ENCODE measurements around the gene ESYT1.

The ESYT1 gene

GRCh38 chr12:56097738-56098137, 30.3 kb upstream of the ESYT1 start:
- H3K36me3 Mint-ChIP-seq, result peaks cover 1% of the 10 kb centered on the region
- H3K27ac Mint-ChIP-seq, result no peak overlapping the region
- H3K9me3 Mint-ChIP-seq, result no peaks in the 10 kb centered on the region
- H3K27me3 Mint-ChIP-seq, result no peaks in the 10 kb centered on the region
- H3K4me1 Mint-ChIP-seq, result peaks cover 26% of the 10 kb centered on the region
- no peak overlapping the region for H3K4me3 Mint-ChIP-seq

GRCh38 chr12:56098592-56098991, 29.5 kb upstream of the ESYT1 start:
- Mint-ChIP-seq H3K27ac (no peak overlapping the region), H3K9me3 (no peaks in the 10 kb centered on the region), H3K4me3 (no peak overlapping the region), H3K27me3 (no peaks in the 10 kb centered on the region), H3K36me3 (peaks cover 1% of the 10 kb centered on the region), H3K4me1 (peaks cover 35% of the 10 kb centered on the region)

GRCh38 chr12:56099787-56100186, 28.3 kb upstream of the ESYT1 start:
- Mint-ChIP-seq H3K4me1 (peaks cover 39% of the 10 kb centered on the region), H3K27me3 (no peaks in the 10 kb centered on the region), H3K36me3 (peaks cover 5% of the 10 kb centered on the region), H3K4me3 (no peak overlapping the region), H3K9me3 (no peaks in the 10 kb centered on the region), H3K27ac (no peak overlapping the region)

GRCh38 chr12:56101045-56101444, 27.0 kb upstream of the ESYT1 start:
- Mint-ChIP-seq H3K4me1 (peaks cover 45% of the 10 kb centered on the region), H3K36me3 (peaks cover 11% of the 10 kb centered on the region), H3K27me3 (no peaks in the 10 kb centered on the region), H3K27ac (peak overlapping the region; percentile 93), H3K4me3 (no peak overlapping the region), H3K9me3 (no peaks in the 10 kb centered on the region)

- H3K4me1 Mint-ChIP-seq, result peaks cover 58% of the 10 kb centered on the region
Measured at GRCh38 chr12:56102683-56103065, 25.4 kb upstream of the ESYT1 start.

GRCh38 chr12:56103066-56103711, 24.9 kb upstream of the ESYT1 start:
- Mint-ChIP-seq H3K27me3 (no peaks in the 10 kb centered on the region), H3K4me3 (peak overlapping the region; percentile 100), H3K4me1 (peaks cover 58% of the 10 kb centered on the region), H3K36me3 (peaks cover 21% of the 10 kb centered on the region), H3K9me3 (no peaks in the 10 kb centered on the region), H3K27ac (peak overlapping the region; percentile 100)

More at GRCh38 chr12:56102683-56103065, 25.4 kb upstream of the ESYT1 start:
- Mint-ChIP-seq H3K4me3 (peak overlapping the region; percentile 100), H3K27ac (peak overlapping the region; percentile 73), H3K27me3 (no peaks in the 10 kb centered on the region), H3K36me3 (peaks cover 20% of the 10 kb centered on the region), H3K9me3 (no peaks in the 10 kb centered on the region)

- Mint-ChIP-seq H3K4me1 (peaks cover 58% of the 10 kb centered on the region), H3K4me3 (peak overlapping the region; percentile 100), H3K9me3 (no peaks in the 10 kb centered on the region), H3K36me3 (peaks cover 26% of the 10 kb centered on the region), H3K27me3 (no peaks in the 10 kb centered on the region), H3K27ac (peak overlapping the region; percentile 100)
Measured at GRCh38 chr12:56103823-56104108, 24.3 kb upstream of the ESYT1 start.

- peaks cover 58% of the 10 kb centered on the region for H3K4me1 Mint-ChIP-seq
- H3K27ac Mint-ChIP-seq, result peak within 1 kb of the TSS; percentile 100
- H3K36me3 Mint-ChIP-seq, result peaks cover 26% of the 10 kb centered on the region
- H3K27me3 Mint-ChIP-seq, result no peaks in the 10 kb centered on the region
- no peaks in the 10 kb centered on the region for H3K9me3 Mint-ChIP-seq
- H3K4me3 Mint-ChIP-seq, result peak within 1 kb of the TSS; percentile 100
Measured at GRCh38 chr12:56104109-56104814, 23.8 kb upstream of the ESYT1 start, which contains the start of gene PA2G4. Gene PA2G4, plus strand, starts transcription at chr12:56104559. Its CDS starts 179 bp downstream, at chr12:56104738.

- Mint-ChIP-seq H3K9me3 (no peaks in the 10 kb centered on the region), H3K27ac (peak overlapping the region; percentile 100), H3K4me3 (peak overlapping the region; percentile 100), H3K36me3 (peaks cover 26% of the 10 kb centered on the region), H3K27me3 (no peaks in the 10 kb centered on the region), H3K4me1 (peaks cover 54% of the 10 kb centered on the region)
Measured at GRCh38 chr12:56104815-56105608, 23.1 kb upstream of the ESYT1 start.

GRCh38 chr12:56105609-56105902, 22.5 kb upstream of the ESYT1 start:
- H3K27ac Mint-ChIP-seq, result peak overlapping the region; percentile 100
- peak overlapping the region; percentile 100 for H3K4me3 Mint-ChIP-seq
- H3K4me1 Mint-ChIP-seq, result peaks cover 52% of the 10 kb centered on the region
- no peaks in the 10 kb centered on the region for H3K9me3 Mint-ChIP-seq
- peaks cover 26% of the 10 kb centered on the region for H3K36me3 Mint-ChIP-seq
- H3K27me3 Mint-ChIP-seq, result no peaks in the 10 kb centered on the region

GRCh38 chr12:56107242-56107641, 20.8 kb upstream of the ESYT1 start:
- H3K9me3 Mint-ChIP-seq, result no peaks in the 10 kb centered on the region
- H3K4me3 Mint-ChIP-seq, result peak overlapping the region; percentile 100
- peaks cover 37% of the 10 kb centered on the region for H3K4me1 Mint-ChIP-seq
- peaks cover 33% of the 10 kb centered on the region for H3K36me3 Mint-ChIP-seq
- H3K27me3 Mint-ChIP-seq, result no peaks in the 10 kb centered on the region
- H3K27ac Mint-ChIP-seq, result peak overlapping the region; percentile 76

- Mint-ChIP-seq H3K4me1 (peaks cover 16% of the 10 kb centered on the region), H3K9me3 (no peaks in the 10 kb centered on the region), H3K27me3 (no peaks in the 10 kb centered on the region), H3K27ac (no peak overlapping the region), H3K36me3 (peaks cover 29% of the 10 kb centered on the region), H3K4me3 (no peak overlapping the region)
Measured at GRCh38 chr12:56110571-56110970, 17.5 kb upstream of the ESYT1 start.

GRCh38 chr12:56114084-56114483, 14.0 kb upstream of the ESYT1 start:
- H3K27me3 Mint-ChIP-seq, result no peaks in the 10 kb centered on the region
- H3K9me3 Mint-ChIP-seq, result no peaks in the 10 kb centered on the region
- peaks cover 8% of the 10 kb centered on the region for H3K4me1 Mint-ChIP-seq
- peaks cover 27% of the 10 kb centered on the region for H3K36me3 Mint-ChIP-seq
- H3K4me3 Mint-ChIP-seq, result no peak overlapping the region
- peak overlapping the region; percentile 26 for H3K27ac Mint-ChIP-seq

- Mint-ChIP-seq H3K4me3 (peak overlapping the region; percentile 95), H3K27ac (peak overlapping the region; percentile 95), H3K4me1 (peaks cover 20% of the 10 kb centered on the region), H3K27me3 (no peaks in the 10 kb centered on the region), H3K9me3 (no peaks in the 10 kb centered on the region), H3K36me3 (peaks cover 27% of the 10 kb centered on the region)
Measured at GRCh38 chr12:56115329-56115728, 12.7 kb upstream of the ESYT1 start.

GRCh38 chr12:56116267-56117081, 11.6 kb upstream of the ESYT1 start, which contains the start of gene RPL41:
Gene RPL41, plus strand, starts transcription at chr12:56116633.
- Mint-ChIP-seq H3K4me1 (peaks cover 20% of the 10 kb centered on the region), H3K36me3 (peaks cover 21% of the 10 kb centered on the region), H3K27ac (peak within 1 kb of the TSS; percentile 95), H3K27me3 (no peaks in the 10 kb centered on the region), H3K9me3 (no peaks in the 10 kb centered on the region), H3K4me3 (peak within 1 kb of the TSS; percentile 95)

All from activated naive CD4-positive, alpha-beta T cell treated with anti-CD3 and anti-CD28 coated beads, Interleukin-2, amount 50 U/mL, for 24 hours (primary cell).